Neutrophil (primary cell): ENCODE measurements around the gene GPHA2.
A peak's percentile ranks its signal among the peaks of the same experiment; 100 is the strongest.
"Not testable (repeated sequence)": the region's sequence is repeated elsewhere in the genome, so short reads cannot be mapped to it uniquely, and the experiment has no call there.

ENCODE experiments used
- H3K27ac ChIP-seq: fragments of 200-600 bp; sonication (generic); 2 replicates; pipeline ENCODE4 v1.5.1; 2016; ENCODE audit warnings: mild to moderate bottlenecking, moderate library complexity
- H3K27me3 ChIP-seq: fragments of 200-600 bp; sonication (generic); 2 replicates; pipeline ENCODE4 v1.6.0; 2016; ENCODE audit warnings: mild to moderate bottlenecking
- H3K36me3 ChIP-seq: fragments of 200-600 bp; sonication (generic); 2 replicates; pipeline ENCODE4 v1.5.1; 2017
- H3K4me1 ChIP-seq, 2 experiments: fragments of 200-600 bp in 1 of 2; sonication (generic) in 1 of 2; 1 replicate in 1 of 2; 2 replicates in 1 of 2; pipeline versions ENCODE4 v1.5.1 to v1.6.1; 2013 to 2016; ENCODE audit warnings: low read depth in 1 of 2, low read length in 1 of 2, mild to moderate bottlenecking in 1 of 2, moderate library complexity in 1 of 2; ENCODE audit not compliant: control insufficient read depth in 1 of 2, insufficient read depth in 1 of 2
- H3K4me3 ChIP-seq, 2 experiments: fragments of 200-600 bp in 1 of 2; sonication (generic) in 1 of 2; 1 replicate in 1 of 2; 2 replicates in 1 of 2; pipeline ENCODE4 v1.5.1; 2013 to 2016; ENCODE audit warnings: low read depth in 1 of 2, low read length in 1 of 2, mild to moderate bottlenecking in 1 of 2, moderate library complexity in 1 of 2
- H3K9me3 ChIP-seq: fragments of 200-600 bp; sonication (generic); 2 replicates; pipeline ENCODE4 v1.5.1; 2016
- TF ChIP-seq, protein P1 (sequence below): fragments of 200-600 bp; sonication (generic); IDR thresholded peaks from 2 replicates; pipeline ENCODE4 v1.5.1; 2016; ENCODE audit warnings: antibody characterized with exemption

The GPHA2 gene, protein sequence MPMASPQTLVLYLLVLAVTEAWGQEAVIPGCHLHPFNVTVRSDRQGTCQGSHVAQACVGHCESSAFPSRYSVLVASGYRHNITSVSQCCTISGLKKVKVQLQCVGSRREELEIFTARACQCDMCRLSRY

DNA sequence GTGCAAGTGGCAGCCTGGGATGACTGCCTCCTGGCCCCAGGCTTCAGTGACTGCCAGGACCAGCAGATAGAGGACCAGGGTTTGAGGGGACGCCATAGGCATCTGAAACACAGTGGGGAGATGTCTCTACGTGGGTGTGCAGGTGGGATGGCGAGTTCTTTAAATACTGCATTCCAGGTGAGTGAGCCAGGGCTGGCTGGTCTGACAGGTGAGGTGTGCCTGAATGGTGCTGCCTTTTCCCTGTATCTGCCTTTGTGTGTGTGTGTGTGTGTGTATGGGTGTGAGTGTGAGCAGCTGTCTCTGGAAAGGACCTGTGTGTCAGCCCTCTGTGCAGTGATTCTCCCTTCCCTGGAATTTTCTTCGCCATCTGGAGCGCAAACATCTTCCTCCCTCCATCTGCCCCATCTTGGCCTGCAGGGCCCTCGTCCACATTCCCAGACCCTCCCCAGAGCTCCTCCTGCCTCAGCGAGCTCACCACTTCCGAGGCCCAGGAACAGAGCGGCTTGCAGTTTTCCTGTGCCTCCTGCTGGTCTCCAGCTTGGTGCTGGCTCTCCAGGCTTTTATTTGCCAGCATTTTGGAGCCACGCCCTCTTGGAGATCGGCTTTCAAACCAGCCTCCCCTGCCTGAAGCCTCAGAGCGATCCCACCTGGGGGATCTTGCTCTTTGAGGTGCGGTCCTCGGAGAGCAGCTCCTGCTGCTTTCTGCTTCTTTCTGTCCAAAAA lies at the start of gene GPHA2:
Gene GPHA2 (minus strand): TSS at position 535 of the 723 bp plus-strand sequence. CDS start 433 bp downstream, at position 102.
- Histone ChIP-seq H3K4me3 (no peak within 1 kb of the TSS), H3K4me1 (peaks cover 7 to 10% of the 10 kb centered on the region in 2 experiments), H3K9me3 (no peaks in the 10 kb centered on the region), H3K27me3 (peaks cover 23% of the 10 kb centered on the region), H3K27ac (peak within 1 kb of the TSS; percentile 66), H3K36me3 (peaks cover 59% of the 10 kb centered on the region)
- TF ChIP-seq, protein P1, sequence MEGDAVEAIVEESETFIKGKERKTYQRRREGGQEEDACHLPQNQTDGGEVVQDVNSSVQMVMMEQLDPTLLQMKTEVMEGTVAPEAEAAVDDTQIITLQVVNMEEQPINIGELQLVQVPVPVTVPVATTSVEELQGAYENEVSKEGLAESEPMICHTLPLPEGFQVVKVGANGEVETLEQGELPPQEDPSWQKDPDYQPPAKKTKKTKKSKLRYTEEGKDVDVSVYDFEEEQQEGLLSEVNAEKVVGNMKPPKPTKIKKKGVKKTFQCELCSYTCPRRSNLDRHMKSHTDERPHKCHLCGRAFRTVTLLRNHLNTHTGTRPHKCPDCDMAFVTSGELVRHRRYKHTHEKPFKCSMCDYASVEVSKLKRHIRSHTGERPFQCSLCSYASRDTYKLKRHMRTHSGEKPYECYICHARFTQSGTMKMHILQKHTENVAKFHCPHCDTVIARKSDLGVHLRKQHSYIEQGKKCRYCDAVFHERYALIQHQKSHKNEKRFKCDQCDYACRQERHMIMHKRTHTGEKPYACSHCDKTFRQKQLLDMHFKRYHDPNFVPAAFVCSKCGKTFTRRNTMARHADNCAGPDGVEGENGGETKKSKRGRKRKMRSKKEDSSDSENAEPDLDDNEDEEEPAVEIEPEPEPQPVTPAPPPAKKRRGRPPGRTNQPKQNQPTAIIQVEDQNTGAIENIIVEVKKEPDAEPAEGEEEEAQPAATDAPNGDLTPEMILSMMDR: no peak

DNA sequence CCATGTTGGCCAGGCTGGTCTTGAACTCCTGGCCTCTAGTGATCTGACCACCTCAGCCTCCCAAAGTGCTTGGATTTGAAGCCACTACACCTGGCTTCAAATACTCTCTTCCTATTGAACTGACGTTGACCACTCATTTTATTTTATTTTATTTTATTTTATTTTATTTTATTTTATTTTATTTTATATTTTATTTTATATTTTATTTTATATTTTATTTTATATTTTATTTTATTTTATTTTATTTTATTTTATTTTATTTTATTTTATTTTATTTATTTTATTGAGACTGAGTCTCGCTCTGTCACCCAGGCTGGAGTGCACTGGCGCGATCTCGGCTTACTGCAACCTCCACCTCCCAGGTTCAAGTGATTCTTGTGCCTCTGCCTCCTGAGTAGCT lies 47.6 kb upstream of the GPHA2 start:
- H3K9me3 ChIP-seq: not testable (repeated sequence)

DNA sequence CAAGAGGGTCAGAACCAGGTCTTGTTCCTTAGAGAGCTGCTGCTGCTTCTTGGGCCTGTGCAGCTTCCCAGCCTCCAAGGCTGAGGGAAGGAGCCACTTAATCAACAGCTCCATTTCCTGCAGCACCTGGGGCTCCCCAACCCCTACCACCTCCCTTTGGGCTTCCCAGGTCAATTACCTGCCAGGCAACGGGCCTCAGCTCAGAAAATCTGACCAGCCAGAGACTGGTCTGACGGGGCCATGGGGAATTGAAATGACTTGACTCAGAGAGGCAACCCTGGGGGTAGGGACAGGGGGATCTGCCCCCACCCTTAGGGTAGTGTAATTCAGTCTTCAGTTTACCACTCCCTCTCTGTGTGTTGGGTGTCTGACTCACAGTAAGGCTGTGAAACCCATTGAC lies 41.0 kb upstream of the GPHA2 start:
- no peaks in the 10 kb centered on the region for H3K9me3 ChIP-seq
- peaks cover 8 to 10% of the 10 kb centered on the region in 2 experiments for H3K4me1 ChIP-seq
- no peak overlapping the region for H3K4me3 ChIP-seq
- H3K27ac ChIP-seq: no peak overlapping the region
- TF ChIP-seq, protein P1: no peak
- H3K27me3 ChIP-seq: peaks cover 51% of the 10 kb centered on the region
- no peaks in the 10 kb centered on the region for H3K36me3 ChIP-seq

More for the DNA sequence above, 47.6 kb upstream of the GPHA2 start:
- H3K36me3 ChIP-seq, H3K4me3 ChIP-seq, H3K27ac ChIP-seq: not testable (repeated sequence)
- peaks cover 25% of the 10 kb centered on the region for H3K27me3 ChIP-seq
- peaks cover 17 to 24% of the 10 kb centered on the region in 2 experiments for H3K4me1 ChIP-seq

DNA sequence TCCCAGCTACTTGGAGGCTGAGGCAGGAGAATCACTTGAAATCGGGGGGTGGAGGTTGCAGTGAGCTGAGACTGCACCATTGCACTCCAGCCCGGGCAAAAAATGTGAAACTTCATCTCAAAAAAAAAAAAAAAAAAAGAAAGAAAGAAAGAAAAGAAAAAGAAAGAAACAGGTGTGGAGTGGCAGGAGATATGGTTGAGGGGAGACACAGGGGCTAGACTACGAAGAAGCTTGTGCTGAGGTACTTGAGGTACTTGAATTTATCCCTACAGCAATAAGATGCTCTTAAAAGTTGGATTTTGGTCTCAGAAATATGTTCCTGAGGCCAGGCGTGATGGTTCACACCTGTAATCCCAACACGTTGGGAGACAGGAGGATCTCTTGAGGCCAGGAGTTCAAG lies 38.4 kb upstream of the GPHA2 start:
- Histone ChIP-seq H3K27ac (no peak overlapping the region), H3K36me3 (no peaks in the 10 kb centered on the region), H3K4me3 (no peak overlapping the region), H3K9me3 (no peaks in the 10 kb centered on the region), H3K27me3 (peaks cover 51% of the 10 kb centered on the region), H3K4me1 (peaks cover 10 to 12% of the 10 kb centered on the region in 2 experiments)
- TF ChIP-seq, protein P1: no peak

DNA sequence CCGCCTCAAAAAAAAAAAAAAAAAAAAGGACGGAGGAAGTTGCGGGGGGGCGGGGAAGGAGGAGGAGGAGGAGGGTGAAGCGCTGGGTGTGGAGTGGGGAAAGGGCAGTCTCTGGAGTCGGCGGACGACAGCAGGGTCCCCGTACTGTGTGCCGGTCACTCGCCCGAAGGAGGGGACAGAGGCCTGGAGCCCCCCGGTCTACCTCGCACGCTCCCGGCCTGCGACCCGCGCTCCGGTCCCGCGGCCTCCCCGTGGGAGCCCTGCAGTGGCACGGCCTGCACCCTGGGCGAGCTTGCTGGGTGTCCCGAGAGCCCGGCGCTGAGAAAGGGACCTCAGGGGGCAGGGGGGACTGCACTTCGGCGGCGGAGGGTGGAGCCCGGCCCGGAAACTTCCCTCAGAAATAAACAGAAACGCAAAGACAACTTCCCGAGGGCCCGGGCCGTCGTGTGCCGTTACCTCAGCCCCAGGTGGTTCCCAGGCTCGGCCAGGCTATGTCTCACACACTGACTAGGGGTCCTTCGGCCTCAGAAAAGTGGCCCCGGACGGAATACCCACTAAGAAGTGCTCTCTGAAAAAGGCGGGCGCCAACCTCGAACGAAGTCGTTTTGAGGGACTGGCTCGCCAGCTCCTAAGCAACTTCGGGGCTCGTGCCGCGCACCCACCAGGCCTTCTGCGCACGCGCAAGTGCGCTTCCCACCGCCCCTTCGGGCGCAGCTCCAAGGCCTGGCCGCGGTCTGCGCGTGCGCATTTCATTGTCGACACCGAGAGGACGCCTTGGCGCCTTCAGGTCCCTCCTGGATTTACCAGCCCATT lies 35.9 kb upstream of the GPHA2 start, which contains the start of gene MAJIN:
Gene MAJIN (minus strand): TSS at position 688 of the 813 bp plus-strand sequence. CDS start 12,703 bp downstream, outside the sequence.
- Histone ChIP-seq H3K36me3 (no peaks in the 10 kb centered on the region), H3K27me3 (peaks cover 51% of the 10 kb centered on the region), H3K9me3 (no peaks in the 10 kb centered on the region), H3K4me3 (peak within 1 kb of the TSS; percentile 58 to 62), H3K27ac (peak within 1 kb of the TSS; percentile 27), H3K4me1 (peaks cover 10 to 12% of the 10 kb centered on the region in 2 experiments)
- TF ChIP-seq, protein P1: no peak
